PFSK-1 (cell line): ENCODE results near the gene RIMS1.
A peak's percentile ranks its signal among the peaks of the same experiment; 100 is the strongest.

Experiments
- POLR2AphosphoS5 ChIP-seq: IDR thresholded peaks from 2 replicates; pipeline ENCODE4 v1.6.1; 2012; ENCODE audit warnings: low read depth, mild to moderate bottlenecking, control low read depth, low read length, moderate library complexity
- TAF1 ChIP-seq: IDR thresholded peaks from 2 replicates; pipeline ENCODE4 v1.6.1; 2012; ENCODE audit warnings: low read length, control low read depth, borderline replicate concordance; ENCODE audit not compliant: insufficient read depth

DNA sequence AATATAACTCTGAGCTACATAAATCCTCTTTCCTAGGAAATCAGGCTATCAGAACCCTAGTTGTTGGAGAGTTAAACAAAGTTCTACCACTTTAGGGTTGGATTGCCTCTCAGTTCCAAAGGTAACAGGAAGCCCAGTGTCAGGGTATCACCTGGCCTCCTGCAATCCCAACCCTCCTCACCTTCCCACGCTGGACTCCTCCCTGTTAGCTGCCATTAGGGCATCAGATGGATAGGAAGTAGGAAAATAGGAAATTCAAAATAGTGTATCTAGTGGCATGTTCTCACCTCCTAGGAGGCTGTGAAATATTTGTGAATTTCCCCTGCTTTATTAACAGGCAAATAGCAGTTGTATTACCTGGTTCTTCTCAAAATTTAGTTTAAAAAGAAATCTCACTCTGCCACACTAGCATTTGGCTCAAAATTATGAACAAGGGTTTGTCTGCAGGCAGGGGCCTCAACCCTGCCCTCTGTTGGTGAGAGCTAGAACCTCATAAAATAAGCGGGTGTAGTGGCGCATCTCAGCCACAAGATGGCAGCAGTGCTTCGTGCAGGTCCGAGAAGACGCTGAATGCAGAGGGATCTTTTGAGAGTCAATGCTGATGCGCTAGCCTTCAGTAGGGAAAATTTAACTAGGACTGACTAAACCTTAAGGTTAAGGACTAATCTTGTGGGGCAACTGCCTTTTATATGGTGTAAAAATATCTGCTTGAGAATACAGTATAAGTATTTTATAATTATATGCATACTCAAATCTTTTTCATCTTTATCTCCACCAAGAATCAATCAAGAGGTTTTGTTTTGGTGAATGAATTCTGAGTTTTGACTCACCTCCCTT, 525.7 kb downstream of the RIMS1 start:
- TF ChIP-seq POLR2AphosphoS5 (no peak), TAF1 (0 out of 2 replicates have a peak, but pooled peaks have one; percentile 28)
